ENCODE measurements around the gene MCOLN2. TPM values are rescaled to one million over a fixed set of nuclear protein-coding genes. Genes with fewer than 3 reads are reported as not detected.
"Not testable (repeated sequence)": the region's sequence is repeated elsewhere in the genome, so short reads cannot be mapped to it uniquely, and the experiment has no call there.

The MCOLN2 gene
- total RNA-seq, 2 experiments from 2014 or later: 9.7 TPM

GRCh38 chr1:84991097-84991920 lies 5.6 kb downstream of the MCOLN2 start:
- H3K9me3 ChIP-seq (ENCODE audit: control insufficient read depth in 1 of 2, insufficient read depth in 1 of 2, low read length in 2 of 2): no peaks in the 10 kb centered on the region
- H3K27ac ChIP-seq (ENCODE audit: low read depth in 1 of 2, low read length in 2 of 2): no peak overlapping the region
- peaks cover 0 to 3% of the 10 kb centered on the region in 2 experiments for H3K27me3 ChIP-seq (ENCODE audit: control insufficient read depth in 1 of 2, insufficient read depth in 2 of 2, low read length in 2 of 2)
- ChIA-PET CTCF (interaction anchor here (0.6 kb wide), 1 partner anchor 123 kb away, joined by 3 read pairs; no protein-coding TSS in a partner anchor), POLR2A (interaction anchor here (1.2 kb wide), 1 partner anchor 71 kb away, joined by 3 read pairs; a partner anchor contains a TSS)
- Mint-ChIP-seq H3K27ac (no peak overlapping the region), H3K9me3 (no peaks in the 10 kb centered on the region), H3K4me1 (ENCODE audit: low read depth) (peaks cover 20% of the 10 kb centered on the region), H3K36me3 (ENCODE audit: low read depth) (no peaks in the 10 kb centered on the region), H3K4me3 (no peak overlapping the region), H3K27me3 (peaks cover 10% of the 10 kb centered on the region)
- TF ChIP-seq CTCF (IDR thresholded peaks at IDR 0.05): no peak
- peaks cover 15% of the 10 kb centered on the region for H3K4me1 ChIP-seq (ENCODE audit: insufficient read depth, low read length)
- no peak for ATAC-seq (ENCODE audit: poor library complexity)
- H3K36me3 ChIP-seq (ENCODE audit: insufficient read depth, low read length): no peaks in the 10 kb centered on the region
- intact Hi-C loops (cut with DNase I, micrococcal nuclease): no loop called here
- H3K4me3 ChIP-seq (ENCODE audit: low read length): no peak overlapping the region
- DNase-seq: peak in 2 of 14 experiments; percentile 31 to 41

GRCh38 chr1:84988588-84988987 lies 8.3 kb downstream of the MCOLN2 start:
- Mint-ChIP-seq H3K4me3 (no peak overlapping the region), H3K4me1 (ENCODE audit: low read depth) (peaks cover 13% of the 10 kb centered on the region), H3K9me3 (no peaks in the 10 kb centered on the region), H3K27ac (no peak overlapping the region), H3K27me3 (peaks cover 9% of the 10 kb centered on the region), H3K36me3 (ENCODE audit: low read depth) (no peaks in the 10 kb centered on the region)
- CTCF ChIA-PET: no interaction called here
- Histone ChIP-seq H3K27ac (ENCODE audit: low read depth in 1 of 2, low read length in 2 of 2) (no peak overlapping the region), H3K4me3 (ENCODE audit: low read length) (no peak overlapping the region), H3K36me3 (ENCODE audit: insufficient read depth, low read length) (no peaks in the 10 kb centered on the region), H3K27me3 (ENCODE audit: control insufficient read depth in 1 of 2, insufficient read depth in 2 of 2, low read length in 2 of 2) (no peaks in the 10 kb centered on the region), H3K4me1 (ENCODE audit: insufficient read depth, low read length) (peaks cover 12% of the 10 kb centered on the region), H3K9me3 (ENCODE audit: control insufficient read depth in 1 of 2, insufficient read depth in 1 of 2, low read length in 2 of 2) (no peaks in the 10 kb centered on the region)
- ATAC-seq (ENCODE audit: poor library complexity) (peak; percentile 17), DNase-seq (peak in 2 of 14 experiments; percentile 34 to 40)
- no peak for TF ChIP-seq CTCF (IDR thresholded peaks at IDR 0.05)
- POLR2A ChIA-PET: no interaction called here
- intact Hi-C loops (cut with DNase I, micrococcal nuclease): no loop called here

GRCh38 chr1:84986561-84986960 lies 10.4 kb downstream of the MCOLN2 start:
- peaks cover 11% of the 10 kb centered on the region for H3K4me1 ChIP-seq (ENCODE audit: insufficient read depth, low read length)
- POLR2A ChIA-PET; intact Hi-C loops (cut with DNase I, micrococcal nuclease); H3K9me3 ChIP-seq (ENCODE audit: control insufficient read depth in 1 of 2, insufficient read depth in 1 of 2, low read length in 2 of 2); H3K27ac Mint-ChIP-seq; H3K27ac ChIP-seq (ENCODE audit: low read depth in 1 of 2, low read length in 2 of 2); H3K36me3 Mint-ChIP-seq (ENCODE audit: low read depth); H3K36me3 ChIP-seq (ENCODE audit: insufficient read depth, low read length); H3K27me3 Mint-ChIP-seq; H3K4me3 Mint-ChIP-seq; H3K4me3 ChIP-seq (ENCODE audit: low read length); H3K9me3 Mint-ChIP-seq; DNase-seq; ATAC-seq (ENCODE audit: poor library complexity); H3K27me3 ChIP-seq (ENCODE audit: control insufficient read depth in 1 of 2, insufficient read depth in 2 of 2, low read length in 2 of 2); H3K4me1 Mint-ChIP-seq (ENCODE audit: low read depth): not testable (repeated sequence)
- CTCF ChIA-PET: interaction anchor here (0.6 kb wide), 1 partner anchor 950 kb away, joined by 3 read pairs; no protein-coding TSS in a partner anchor

Data from CD4-positive, alpha-beta T cell (primary cell).